ENCODE data around the gene S100Z. TPM values are rescaled to one million over a fixed set of nuclear protein-coding genes. Genes with fewer than 3 reads are reported as not detected.

Gene S100Z
- total and polyA plus RNA-seq, 2 of the 8 experiments (the other 6 are each of a cell fraction or from before 2014, with no cell fraction given), result 0.30 TPM; not detected in 1

DNA sequence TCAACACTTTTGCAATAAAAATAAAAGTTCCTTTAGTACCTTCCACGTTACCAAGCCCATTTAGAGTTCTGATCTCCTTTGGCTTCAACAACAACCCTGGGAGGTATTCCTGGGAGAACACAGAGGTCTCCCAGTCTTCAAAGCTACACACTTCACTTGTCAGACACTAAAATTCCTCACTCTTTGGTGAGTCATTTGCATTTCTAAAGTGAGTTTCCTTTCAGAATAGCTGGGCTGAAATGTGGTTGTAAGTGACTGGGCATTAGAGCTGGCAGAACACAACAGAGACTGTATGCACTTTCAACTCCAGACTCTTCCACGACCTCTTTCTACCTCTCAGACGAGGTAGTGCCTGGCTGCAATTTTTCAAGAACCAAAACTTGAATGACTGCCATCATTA, 42.5 kb upstream of the S100Z start:
- Histone ChIP-seq H3K36me3 (ENCODE audit: control insufficient read depth in 2 of 4, insufficient read depth in 4 of 4, low read length in 3 of 4) (peaks cover 0 to 4% (median 0%) of the 10 kb centered on the region in 4 experiments; a peak in 1 of 8 replicates), H3K9ac (replicated peaks in 1 of 4; ENCODE audit: extremely low read depth in 1 of 4, low read depth in 3 of 4, low read length in 3 of 4) (peak overlapping the region in 2 of 4 experiments; percentile 14 to 51; a peak in 2 of 7 replicates), H3K4me1 (replicated peaks in 1 of 4; ENCODE audit: control insufficient read depth in 3 of 4, insufficient read depth in 4 of 4, low read length in 3 of 4) (peaks cover 8 to 22% (median 17%) of the 10 kb centered on the region in 4 experiments; a peak in 6 of 7 replicates), H4K91ac (replicated peaks; ENCODE audit: insufficient read length, low read length) (peak overlapping the region; percentile 83), H3K56ac (replicated peaks; ENCODE audit: insufficient read length, low read depth, low read length) (peak overlapping the region; percentile 43), H3K9me3 (ENCODE audit: insufficient read depth in 2 of 2, low read depth in 1 of 2, low read length in 1 of 2) (peaks cover 3 to 15% of the 10 kb centered on the region in 2 experiments; a peak in 3 of 4 replicates), H2BK15ac (ENCODE audit: low read length) (no peak overlapping the region), H3K4me3 (ENCODE audit: extremely low read depth in 1 of 4, insufficient read depth in 2 of 4, low read depth in 3 of 4, low read length in 4 of 4) (peak overlapping the region in 3 of 4 experiments; percentile 21 to 52 (median 32); a peak in 5 of 8 replicates), H3K79me1 (ENCODE audit: low read depth, low read length) (no peaks in the 10 kb centered on the region), H2AK5ac (ENCODE audit: low read depth, low read length) (no peak overlapping the region), H3K23me2 (ENCODE audit: low read depth, low read length) (peaks cover 3% of the 10 kb centered on the region), H3K4me2 (ENCODE audit: insufficient read depth in 1 of 2, low read depth in 2 of 2, low read length in 2 of 2) (peak overlapping the region; percentile 72 to 73), H3K14ac (ENCODE audit: insufficient read length) (no peak overlapping the region), H4K20me1 (replicated peaks in 1 of 2; ENCODE audit: control insufficient read depth in 1 of 2, insufficient read depth in 2 of 2, low read length in 2 of 2) (no peaks in the 10 kb centered on the region), H3K23ac (ENCODE audit: insufficient read length) (no peak overlapping the region), H3K27me3 (replicated peaks in 1 of 4; ENCODE audit: control insufficient read depth in 3 of 4, extremely low read depth in 1 of 4, insufficient read depth in 3 of 4, low read length in 3 of 4) (no peaks in the 10 kb centered on the region; a peak in 1 of 7 replicates), H4K8ac (ENCODE audit: extremely low read depth, insufficient read depth, low read length) (no peak overlapping the region), H2BK12ac (ENCODE audit: low read depth, low read length) (peak overlapping the region; percentile 13; the same call in 1 of the 2 replicates), H4K5ac (ENCODE audit: insufficient read length, low read depth, low read length) (peak overlapping the region; percentile 57), H2BK120ac (replicated peaks; ENCODE audit: low read depth, low read length) (peak overlapping the region; percentile 81), H3K4ac (replicated peaks; ENCODE audit: insufficient read length, low read depth, low read length) (no peak overlapping the region), H3K79me2 (ENCODE audit: control insufficient read depth in 1 of 2, insufficient read depth in 2 of 2, low read length in 2 of 2) (no peaks in the 10 kb centered on the region), H2BK5ac (ENCODE audit: low read depth, low read length) (peak overlapping the region; percentile 97; the same call in 1 of the 2 replicates), H2AFZ (ENCODE audit: low read length) (no peak overlapping the region), H3K27ac (ENCODE audit: low read depth, low read length) (peak overlapping the region; percentile 92), H3K18ac (ENCODE audit: extremely low read depth, low read length) (peak overlapping the region; percentile 65), H2BK20ac (ENCODE audit: low read length) (no peak overlapping the region; the same call in 1 of the 2 replicates)
- POLR2A ChIA-PET (ENCODE audit: partially characterized antibody), result interaction anchor here (0.7 to 11.5 kb wide), 17 partner anchors 9 to 281 kb away, joined by 3 to 131 read pairs (median 10); partner anchors contain the start of genes F2RL1 and ZBED3
- DNase-seq (ENCODE audit: low read depth in 1 of 2, low spot score in 2 of 2) (no peak), FAIRE-seq (peak; percentile 88)
- 5% methylated on average over 3 of the region's 3 CpGs; no CpG with 5 or more reads in 1 of the 2 experiments for WGBS, 2 experiments (ENCODE audit: extremely low coverage in 1 of 2, insufficient coverage in 1 of 2, insufficient read length in 1 of 2, insufficient replicate concordance in 2 of 2, low coverage in 1 of 2, low lambda C conversion rate in 2 of 2, missing lambda C conversion rate in 1 of 2)
- CTCF ChIA-PET (ENCODE audit: partially characterized antibody), result interaction anchor here (1.0 to 3.8 kb wide), 7 partner anchors 12 to 270 kb away, joined by 3 to 28 read pairs (median 6); partner anchors contain the start of gene F2RL1
- TF ChIP-seq POLR2A (IDR thresholded peaks at IDR 0.05; ENCODE audit: control extremely low read depth in 1 of 2, low read depth in 2 of 2, low read length in 2 of 2) (peak in 1 of 2 experiments; percentile 54; a peak in 1 of 3 replicates), CHD1 (IDR thresholded peaks at IDR 0.05; ENCODE audit: low read depth, low read length) (no peak), HDAC2 (IDR thresholded peaks at IDR 0.05; ENCODE audit: borderline replicate concordance in 1 of 2, low read depth in 2 of 2, low read length in 2 of 2) (0 out of 4 replicates have a peak, but pooled peaks of 1 of the 2 experiments have one; percentile 11), EZH2 (IDR thresholded peaks at IDR 0.05; ENCODE audit: low read depth, low read length, severe bottlenecking) (no peak), KDM4A (IDR thresholded peaks at IDR 0.05; ENCODE audit: low read depth, low read length, severe bottlenecking) (no peak), KDM5A (IDR thresholded peaks at IDR 0.05; ENCODE audit: low read length) (no peak), RXRA (IDR thresholded peaks at IDR 0.05; ENCODE audit: insufficient read depth, low read depth, low read length) (no peak), MAFK (IDR thresholded peaks at IDR 0.05; ENCODE audit: low read depth, low read length) (peak; percentile 15; the same call in 1 of the 2 replicates), FOSL1 (IDR thresholded peaks at IDR 0.05; ENCODE audit: insufficient read depth, low read depth, low read length) (no peak), SP1 (IDR thresholded peaks at IDR 0.05; ENCODE audit: low read depth, low read length) (no peak), EP300 (IDR thresholded peaks at IDR 0.05; ENCODE audit: borderline replicate concordance in 1 of 2, low read depth in 2 of 2, low read length in 2 of 2) (no peak), CEBPB (IDR thresholded peaks at IDR 0.05; ENCODE audit: low read depth, low read length) (no peak)
